ENCODE measurements around the gene GUCD1.

Gene GUCD1

GRCh38 chr22:24590596-24591173, 35.7 kb upstream of the GUCD1 start:
- DNase-seq (ENCODE audit: low spot score), result no peak

- no peak for DNase-seq (ENCODE audit: low spot score)
These were observed 34.6 kb upstream of the GUCD1 start for GRCh38 chr22:24589518-24590030.

GRCh38 chr22:24588757-24589481, 34.0 kb upstream of the GUCD1 start:
- peak; percentile 56 for DNase-seq (ENCODE audit: low spot score)

- DNase-seq (ENCODE audit: low spot score), result peak; percentile 95
These were observed 33.4 kb upstream of the GUCD1 start for GRCh38 chr22:24588381-24588756.

GRCh38 chr22:24587948-24588347, 33.0 kb upstream of the GUCD1 start:
- DNase-seq (ENCODE audit: low spot score), result no peak

- DNase-seq (ENCODE audit: low spot score), result no peak
These were observed 32.3 kb upstream of the GUCD1 start for GRCh38 chr22:24587251-24587650.

GRCh38 chr22:24585927-24586546, 31.1 kb upstream of the GUCD1 start:
- no peak for DNase-seq (ENCODE audit: low spot score)

GRCh38 chr22:24585461-24585860, 30.5 kb upstream of the GUCD1 start:
- no peak for DNase-seq (ENCODE audit: low spot score)

GRCh38 chr22:24584871-24585411, 30.0 kb upstream of the GUCD1 start:
- DNase-seq (ENCODE audit: low spot score), result no peak

- no peak for DNase-seq (ENCODE audit: low spot score)
These were observed 29.3 kb upstream of the GUCD1 start for GRCh38 chr22:24584166-24584790.

- DNase-seq (ENCODE audit: low spot score), result no peak
These were observed 28.6 kb upstream of the GUCD1 start for GRCh38 chr22:24583221-24584165.

GRCh38 chr22:24582056-24582814, 27.3 kb upstream of the GUCD1 start:
- DNase-seq (ENCODE audit: low spot score), result no peak

GRCh38 chr22:24580276-24580675, 25.3 kb upstream of the GUCD1 start:
- DNase-seq (ENCODE audit: low spot score), result no peak

GRCh38 chr22:24579258-24579601, 24.3 kb upstream of the GUCD1 start:
- no peak for DNase-seq (ENCODE audit: low spot score)

GRCh38 chr22:24578355-24579257, 23.7 kb upstream of the GUCD1 start:
- DNase-seq (ENCODE audit: low spot score), result no peak

GRCh38 chr22:24576778-24577177, 21.8 kb upstream of the GUCD1 start:
- DNase-seq (ENCODE audit: low spot score), result no peak

- no peak for DNase-seq (ENCODE audit: low spot score)
These were observed 16.3 kb upstream of the GUCD1 start for GRCh38 chr22:24571266-24571665.

- no peak for DNase-seq (ENCODE audit: low spot score)
These were observed 12.7 kb upstream of the GUCD1 start for GRCh38 chr22:24567668-24568067.

- DNase-seq (ENCODE audit: low spot score), result no peak
These were observed 12.1 kb upstream of the GUCD1 start for GRCh38 chr22:24566899-24567511.

Measured in Ammon's horn (tissue), 1 donor.